HepG2 (cell line): Measurements from ENCODE around the gene IFT172. TPM values are rescaled to one million over a fixed set of nuclear protein-coding genes. Genes with fewer than 3 reads are reported as not detected.

Source experiments
- ATF4 ChIP-seq, 2 experiments: fragments of 450-650 bp in 1 of 2; sonication (generic) in 1 of 2; formaldehyde crosslinking; IDR thresholded peaks; 2 replicates each; pipeline versions ENCODE4 v1.5.0 to v1.8.0; 2020 to 2022; ENCODE audit warnings: mild to moderate bottlenecking in 1 of 2, missing genetic modification reagents in 1 of 2
- CREB3 ChIP-seq: sonication (generic); formaldehyde crosslinking; IDR thresholded peaks from 2 replicates; pipeline ENCODE4 v1.5.0; 2020; ENCODE audit warnings: missing genetic modification reagents
- FIP1L1 ChIP-seq: fragments of 200-400 bp; formaldehyde crosslinking; IDR thresholded peaks from 2 replicates; pipeline ENCODE4 v1.6.1; 2018; ENCODE audit warnings: low read depth, mild to moderate bottlenecking, low read length, moderate library complexity, borderline replicate concordance; ENCODE audit not compliant: insufficient read depth
- FOXA3 ChIP-seq: IDR thresholded peaks from 2 replicates; pipeline ENCODE4 v1.6.1; 2016; ENCODE audit warnings: missing genetic modification reagents, missing compliant biosample characterization
- GMEB1 ChIP-seq: sonication (generic); formaldehyde crosslinking; IDR thresholded peaks from 2 replicates; pipeline ENCODE4 v1.5.1; 2020; ENCODE audit warnings: missing genetic modification reagents, mild to moderate bottlenecking, borderline replicate concordance
- HNF4A ChIP-seq: sonication (generic); formaldehyde crosslinking; IDR thresholded peaks from 2 replicates; pipeline ENCODE4 v1.4.0; 2020; ENCODE audit warnings: missing genetic modification reagents
- HNF4G ChIP-seq, 2 experiments: sonication (generic) in 1 of 2; formaldehyde crosslinking in 1 of 2; IDR thresholded peaks; 2 replicates each; pipeline versions ENCODE4 v1.4.0 to v1.6.1; 2011 to 2020; ENCODE audit warnings: borderline replicate concordance in 2 of 2, low read depth in 2 of 2, mild to moderate bottlenecking in 2 of 2, low read length in 1 of 2, missing genetic modification reagents in 1 of 2, moderate library complexity in 1 of 2
- MAX ChIP-seq: IDR thresholded peaks from 2 replicates; pipeline ENCODE4 v1.6.1; 2012; ENCODE audit warnings: inconsistent platforms
- MBNL3 ChIP-seq: fragments of 250-450 bp; sonication (Bioruptor Pico); conservative IDR thresholded peaks from 2 replicates; pipeline ENCODE4 v1.8.0; 2022; ENCODE audit warnings: mild to moderate bottlenecking, inconsistent platforms
- MED8 ChIP-seq: sonication (generic); formaldehyde crosslinking; IDR thresholded peaks from 2 replicates; pipeline ENCODE4 v1.8.1; 2023; ENCODE audit warnings: mild to moderate bottlenecking, missing genetic modification reagents; ENCODE audit not compliant: insufficient replicate concordance
- MIXL1 ChIP-seq: IDR thresholded peaks from 2 replicates; pipeline ENCODE4 v1.6.1; 2016
- RARA ChIP-seq: IDR thresholded peaks from 2 replicates; pipeline ENCODE4 v1.6.1; 2016; ENCODE audit warnings: missing genetic modification reagents, missing compliant biosample characterization
- RFX3 ChIP-seq: IDR thresholded peaks from 2 replicates; pipeline ENCODE4 v1.6.1; 2016; ENCODE audit warnings: missing biosample characterization, missing genetic modification reagents
- RORA ChIP-seq: sonication (generic); formaldehyde crosslinking; IDR thresholded peaks from 2 replicates; pipeline ENCODE4 v1.5.0; 2020; ENCODE audit warnings: mild to moderate bottlenecking, missing genetic modification reagents, moderate library complexity
- SOX6 ChIP-seq, 2 experiments: fragments of 450-650 bp in 1 of 2; sonication (generic) in 1 of 2; formaldehyde crosslinking in 1 of 2; IDR thresholded peaks; 2 replicates each; pipeline versions ENCODE4 v1.4.0 to v1.6.1; 2017 to 2020; ENCODE audit warnings: antibody characterized with exemption in 1 of 2, mild to moderate bottlenecking in 1 of 2, missing genetic modification reagents in 1 of 2
- TEAD3 ChIP-seq: optimal IDR thresholded peaks from 2 replicates; pipeline ENCODE3; 2016; ENCODE audit warnings: borderline replicate concordance
- ZBTB3 ChIP-seq: sonication (generic); formaldehyde crosslinking; IDR thresholded peaks from 2 replicates; pipeline ENCODE4 v1.4.0; 2020; ENCODE audit warnings: low read depth, mild to moderate bottlenecking, moderate library complexity, missing genetic modification reagents, borderline replicate concordance
- ZFP62 ChIP-seq: sonication (generic); formaldehyde crosslinking; IDR thresholded peaks from 2 replicates; pipeline ENCODE4 v1.4.0; 2020; ENCODE audit warnings: missing genetic modification reagents
- ZNF121 ChIP-seq: sonication (generic); formaldehyde crosslinking; IDR thresholded peaks from 2 replicates; pipeline ENCODE4 v1.5.0; 2020; ENCODE audit warnings: mild to moderate bottlenecking, missing genetic modification reagents
- ZNF296 ChIP-seq: sonication (generic); formaldehyde crosslinking; conservative IDR thresholded peaks from 2 replicates; pipeline ENCODE4 v1.5.0; 2020; ENCODE audit warnings: mild to moderate bottlenecking, missing genetic modification reagents
- ZNF451 ChIP-seq: sonication (generic); formaldehyde crosslinking; IDR thresholded peaks from 2 replicates; pipeline ENCODE4 v1.5.0; 2020; ENCODE audit warnings: mild to moderate bottlenecking, missing genetic modification reagents
- ZNF530 ChIP-seq: sonication (generic); formaldehyde crosslinking; IDR thresholded peaks from 2 replicates; pipeline ENCODE4 v1.5.0; 2020; ENCODE audit warnings: low read depth, mild to moderate bottlenecking, missing genetic modification reagents
- ZNF576 ChIP-seq: sonication (generic); formaldehyde crosslinking; IDR thresholded peaks from 2 replicates; pipeline ENCODE4 v1.4.0; 2020; ENCODE audit warnings: mild to moderate bottlenecking, missing genetic modification reagents
- ZNF749 ChIP-seq: sonication (generic); formaldehyde crosslinking; IDR thresholded peaks from 2 replicates; pipeline ENCODE4 v1.8.0; 2022; ENCODE audit warnings: mild to moderate bottlenecking, missing genetic modification reagents, moderate library complexity, borderline replicate concordance
- polyA plus RNA-seq, 8 experiments: library from polyadenylated mRNA; depleted of rRNA in 3 of 8; stranded (reverse) in 7 of 8; unstranded in 1 of 8; fragments of >200 nt; fragmentation: Illumina TruSeq in 4 of 8; extraction: Trizol in 4 of 8; gene quantifications; 2 replicates each; pipeline versions ENCODE4 v1.2.1 to v1.2.3, GENCODE V29; 2011 to 2016; ENCODE audit warnings: low read depth in 4 of 8, missing spikeins in 1 of 8, mixed read lengths in 1 of 8; ENCODE audit not compliant: insufficient read depth in 1 of 8
- total RNA-seq, 5 experiments: library from RNA; depleted of rRNA; stranded (reverse); fragments of >200 nt; fragmentation: Illumina TruSeq; extraction: Trizol; gene quantifications; 2 replicates each; pipeline ENCODE4 v1.2.3, GENCODE V29; 2016; ENCODE audit warnings: low read depth in 1 of 5
- TF ChIP-seq, protein P1 (sequence below): sonication (generic); formaldehyde crosslinking; conservative IDR thresholded peaks from 2 replicates; pipeline ENCODE4 v1.8.0; 2022; ENCODE audit warnings: low read depth, missing genetic modification reagents

IFT172 gene
- total and polyA plus RNA-seq, 2 of the 13 experiments (the other 11 are each of a cell fraction or from before 2014, with no cell fraction given), result 21.6 to 35.7 TPM

DNA sequence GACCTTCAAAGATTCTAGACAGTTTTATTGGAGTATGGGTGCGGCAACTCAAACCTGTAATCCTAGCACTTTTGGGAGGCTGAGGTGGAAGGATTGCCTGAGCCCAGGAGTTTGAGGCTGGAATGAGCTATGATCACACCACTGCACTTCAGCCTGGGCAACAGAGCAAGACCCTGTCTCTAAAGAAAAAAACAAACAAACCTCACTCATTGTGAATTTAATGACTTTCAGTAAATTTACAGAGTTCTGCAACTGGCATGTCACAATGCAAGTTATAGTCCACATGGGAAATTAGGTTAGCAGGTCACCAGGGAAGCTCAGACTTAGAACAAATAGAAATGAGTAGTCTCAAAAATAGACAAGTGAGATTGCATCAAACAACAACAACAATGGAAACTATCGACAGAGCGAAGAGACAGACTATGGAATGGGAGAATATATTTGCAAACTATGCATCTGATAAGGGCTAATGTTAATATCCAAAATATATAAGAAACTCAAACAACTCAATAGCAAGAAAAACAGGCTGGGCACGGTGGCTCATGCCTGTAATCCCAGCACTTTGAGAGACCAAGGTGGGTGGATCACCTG is 67.8 kb downstream of the IFT172 start (continued):
- TF ChIP-seq MAX, result no peak
- peak; percentile 99 for TF ChIP-seq ZNF121 (CRISPR knock-in tag)
- no peak for TF ChIP-seq ZNF296 (CRISPR knock-in tag)
- TF ChIP-seq CREB3 (CRISPR knock-in tag), result no peak
- no peak for TF ChIP-seq ZNF576 (CRISPR knock-in tag)
- no peak; the same call in 1 of the 2 replicates for TF ChIP-seq FOXA3 (CRISPR knock-in tag)
- TF ChIP-seq MED8 (CRISPR knock-in tag), result no peak
- TF ChIP-seq RORA (CRISPR knock-in tag), result no peak
- TF ChIP-seq SOX6 (IDR thresholded peaks at IDR 0.05), result no peak
- peak; percentile 62; the same call in 1 of the 2 replicates for TF ChIP-seq SOX6 (CRISPR knock-in tag; IDR thresholded peaks at IDR 0.05)
- TF ChIP-seq ZNF749 (CRISPR knock-in tag), result no peak
- TF ChIP-seq ZBTB3 (CRISPR knock-in tag), result no peak
- TF ChIP-seq ZFP62, result no peak
- TF ChIP-seq GMEB1 (CRISPR knock-in tag), result no peak
- TF ChIP-seq HNF4G (IDR thresholded peaks at IDR 0.05; ENCODE audit: borderline replicate concordance, low read depth, low read length), result no peak
- no peak for TF ChIP-seq HNF4G (CRISPR knock-in tag; IDR thresholded peaks at IDR 0.05; ENCODE audit: borderline replicate concordance, low read depth)
- TF ChIP-seq TEAD3, result peak; percentile 18
- TF ChIP-seq HNF4A, result no peak
- TF ChIP-seq MBNL3 (CRISPR knock-in tag), result no peak
- TF ChIP-seq ZNF530 (CRISPR knock-in tag), result no peak
- TF ChIP-seq ATF4 (CRISPR knock-in tag; IDR thresholded peaks at IDR 0.05), result no peak
- peak; percentile 42; the same call in 1 of the 2 replicates for TF ChIP-seq MIXL1 (CRISPR knock-in tag)
- no peak for TF ChIP-seq FIP1L1
- TF ChIP-seq ZNF451, result no peak
- TF ChIP-seq, protein P1, sequence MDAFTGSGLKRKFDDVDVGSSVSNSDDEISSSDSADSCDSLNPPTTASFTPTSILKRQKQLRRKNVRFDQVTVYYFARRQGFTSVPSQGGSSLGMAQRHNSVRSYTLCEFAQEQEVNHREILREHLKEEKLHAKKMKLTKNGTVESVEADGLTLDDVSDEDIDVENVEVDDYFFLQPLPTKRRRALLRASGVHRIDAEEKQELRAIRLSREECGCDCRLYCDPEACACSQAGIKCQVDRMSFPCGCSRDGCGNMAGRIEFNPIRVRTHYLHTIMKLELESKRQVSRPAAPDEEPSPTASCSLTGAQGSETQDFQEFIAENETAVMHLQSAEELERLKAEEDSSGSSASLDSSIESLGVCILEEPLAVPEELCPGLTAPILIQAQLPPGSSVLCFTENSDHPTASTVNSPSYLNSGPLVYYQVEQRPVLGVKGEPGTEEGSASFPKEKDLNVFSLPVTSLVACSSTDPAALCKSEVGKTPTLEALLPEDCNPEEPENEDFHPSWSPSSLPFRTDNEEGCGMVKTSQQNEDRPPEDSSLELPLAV (CRISPR knock-in tag), result no peak
- 0 out of 2 replicates have a peak, but pooled peaks have one; percentile 45 for TF ChIP-seq RARA (CRISPR knock-in tag)
- TF ChIP-seq RFX3, result no peak
